GM21825 (cell line): Measurements from ENCODE around the gene HOXA5.

Experiments
- ATAC-seq: cut with Tn5 transposase; IDR thresholded peaks from one replicate; pipeline ENCODE4 v1.9.1; 2021; ENCODE audit warnings: mild to moderate bottlenecking, moderate library complexity; ENCODE audit not compliant: unreplicated experiment

HOXA5 gene

DNA sequence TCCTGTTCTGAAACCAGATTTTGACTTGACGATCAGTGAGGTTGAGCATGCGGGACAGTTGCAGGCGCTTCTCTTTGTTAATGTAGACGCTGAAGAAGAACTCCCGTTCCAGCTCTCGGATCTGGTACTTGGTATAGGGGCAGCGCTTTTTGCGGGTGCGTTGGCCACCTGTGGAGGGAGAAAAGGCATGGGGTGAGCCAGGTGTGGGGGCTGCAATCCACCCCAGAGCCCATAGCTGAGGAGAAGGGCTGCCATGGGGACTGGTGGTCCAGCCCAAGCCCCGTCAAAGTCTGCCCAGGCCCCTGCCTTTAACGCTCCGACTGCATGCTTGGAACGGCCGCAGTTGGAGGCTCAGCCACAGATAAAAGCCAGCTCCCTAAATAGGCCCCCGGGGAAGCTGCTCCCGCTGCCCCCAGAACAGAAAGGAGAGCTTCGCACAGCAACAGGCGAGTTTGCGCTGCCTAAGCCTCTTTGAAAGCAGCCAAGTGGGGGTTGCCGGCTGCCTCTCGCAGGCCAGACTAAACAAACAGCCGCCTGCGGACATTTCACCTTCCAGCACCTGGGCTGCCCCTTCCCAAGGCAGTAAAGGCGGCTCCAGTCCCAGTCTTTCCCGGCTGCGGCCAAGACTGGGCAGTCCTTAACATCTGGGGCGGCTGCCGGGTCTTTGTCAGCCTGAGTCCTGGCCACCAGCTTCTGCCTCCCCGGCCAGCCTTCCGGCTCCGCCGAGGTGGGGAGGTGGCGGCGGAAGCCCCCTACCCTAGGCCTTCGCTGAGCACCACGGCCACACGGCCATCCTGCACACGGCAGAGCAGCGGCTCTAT is 39.6 kb upstream of the HOXA5 start:
- ATAC-seq, result no peak

DNA sequence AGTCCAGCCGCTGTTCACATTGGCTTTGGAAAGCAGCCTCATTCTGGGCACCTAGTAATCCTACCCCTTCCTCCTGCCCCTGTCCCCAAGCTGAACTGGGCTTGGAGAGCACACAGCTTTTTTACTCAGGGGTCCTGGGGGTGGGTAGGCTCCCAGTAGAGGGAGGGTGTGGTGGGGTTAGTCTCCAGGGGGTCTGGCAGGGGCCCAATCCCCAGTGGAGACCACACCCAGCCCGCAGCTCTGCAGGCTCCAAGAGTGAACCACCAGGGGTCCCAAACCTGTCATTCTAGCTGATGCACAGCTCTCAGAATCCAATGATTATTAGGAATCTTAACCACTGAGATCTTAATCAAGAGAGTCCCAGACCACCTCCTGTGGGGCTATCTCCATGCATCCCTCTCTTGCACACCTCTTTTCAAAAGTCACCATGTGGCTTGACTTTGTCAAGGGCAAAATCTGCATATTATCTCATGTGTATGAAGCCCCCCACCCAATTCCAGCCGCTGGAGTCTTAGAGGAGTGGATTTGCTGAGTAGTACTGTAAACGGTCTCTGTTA is 38.9 kb upstream of the HOXA5 start:
- ATAC-seq, result no peak

DNA sequence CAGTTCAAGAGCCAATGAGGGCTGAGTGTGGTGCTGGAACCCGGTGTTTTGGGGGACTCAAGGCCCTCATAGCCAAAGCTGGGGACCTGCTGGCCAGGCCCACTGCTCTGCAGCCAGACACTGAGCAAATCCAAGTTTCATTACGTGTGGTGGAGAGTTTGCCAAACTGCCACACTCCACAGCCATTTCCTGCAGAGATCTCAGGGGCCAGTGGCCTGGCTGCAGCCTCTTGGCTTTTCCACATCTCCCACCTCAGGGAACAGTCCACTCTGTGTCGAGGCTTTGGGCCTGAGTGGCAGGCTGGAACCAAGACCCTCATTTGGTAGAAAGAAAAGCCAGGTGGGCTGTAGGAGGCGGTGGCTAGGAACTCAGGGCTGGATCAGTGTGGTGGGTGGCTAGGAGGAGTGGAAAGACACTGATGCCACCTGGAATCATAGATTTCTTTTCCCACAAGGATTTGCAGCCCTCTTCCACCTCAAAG is 38.4 kb upstream of the HOXA5 start:
- no peak for ATAC-seq

DNA sequence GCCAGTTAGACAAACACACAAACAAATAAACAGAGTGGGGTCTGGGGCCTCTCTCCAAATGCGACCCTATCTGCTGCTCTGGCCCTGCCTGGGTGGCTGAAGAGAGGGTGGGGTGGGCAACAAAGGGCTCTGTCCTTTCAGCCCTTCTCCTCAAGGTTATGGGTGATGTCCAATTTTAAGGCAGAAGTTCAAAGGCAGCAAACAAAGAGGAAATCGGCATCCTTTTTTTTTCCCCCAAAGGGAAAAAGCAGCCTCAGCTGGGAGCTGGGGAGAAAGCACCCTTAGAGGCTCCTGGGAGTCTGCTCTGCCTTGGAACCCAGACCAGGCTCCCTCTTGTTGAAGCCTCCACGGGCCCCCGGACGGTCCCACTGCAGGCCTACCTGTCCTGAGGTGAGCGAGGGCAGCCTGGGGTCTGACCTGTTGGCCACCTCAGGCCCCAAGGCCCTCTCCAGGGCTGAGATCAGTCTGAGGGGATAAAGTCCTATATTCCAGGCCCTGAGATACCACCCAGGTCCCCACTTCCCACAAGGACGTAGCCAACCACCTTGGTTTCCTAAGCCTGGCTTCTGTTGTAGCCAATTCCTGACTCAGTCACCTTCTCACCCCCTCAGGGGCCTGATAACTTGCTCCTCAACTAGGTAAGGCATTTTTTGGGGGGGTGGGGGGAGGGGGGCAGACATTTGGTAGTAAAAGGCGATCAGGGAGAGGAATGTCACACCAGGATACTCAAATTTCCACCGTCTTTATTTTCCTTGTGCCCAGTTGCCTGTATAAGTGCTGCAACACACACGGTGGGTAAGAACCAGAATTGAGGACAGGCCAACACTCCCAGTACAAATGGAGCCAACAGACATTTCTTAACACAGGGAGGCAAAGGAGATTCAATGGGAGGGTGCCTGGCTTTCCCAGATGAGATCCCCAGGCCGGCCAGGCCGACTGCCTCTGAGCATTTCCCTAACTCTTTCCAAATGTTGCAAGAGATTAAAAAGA is 37.2 kb upstream of the HOXA5 start:
- no peak for ATAC-seq

DNA sequence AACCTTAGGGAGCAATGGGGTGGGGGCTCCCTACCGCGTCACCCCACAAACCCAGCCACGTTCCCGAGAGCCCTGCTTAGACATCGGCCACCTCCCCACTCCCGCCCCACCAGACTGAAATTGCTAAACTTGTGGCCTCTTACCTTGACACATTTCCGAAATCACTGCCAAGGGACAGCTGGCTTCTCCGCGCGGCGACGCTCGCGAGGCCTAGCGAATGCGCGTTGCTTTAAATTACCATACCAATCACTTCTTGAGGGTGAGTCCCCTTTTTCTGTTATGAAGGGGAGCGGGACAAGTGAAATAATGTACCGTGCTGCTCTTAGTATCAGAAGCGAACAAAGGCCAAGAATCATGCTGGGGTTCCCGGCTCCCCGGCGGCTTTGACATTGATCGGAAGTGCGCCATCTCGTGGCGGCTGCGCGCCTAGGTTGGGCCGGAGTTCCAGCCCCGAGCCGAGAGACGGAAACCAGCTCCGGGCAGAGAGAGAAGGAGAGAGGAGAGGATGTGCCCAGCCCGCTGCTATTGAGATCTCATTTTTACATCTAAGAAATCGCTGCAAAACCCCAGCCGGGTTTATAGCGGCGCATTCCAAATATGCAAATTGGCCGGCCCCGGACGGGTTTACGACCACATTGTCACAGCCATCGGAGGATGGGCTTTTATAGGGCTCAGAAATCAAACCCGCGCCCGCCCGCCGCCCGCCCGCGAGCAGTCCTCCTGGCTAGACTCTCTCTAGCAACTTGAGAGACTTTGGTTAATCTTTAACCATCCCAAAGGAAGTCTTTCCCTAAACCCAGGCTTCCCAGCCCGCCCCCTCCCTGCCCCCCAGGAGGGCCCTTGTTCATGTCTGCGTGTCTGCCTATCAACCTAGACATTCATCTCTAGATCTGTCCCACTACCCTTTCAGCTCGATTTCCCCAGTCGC is 36.3 kb upstream of the HOXA5 start:
- ATAC-seq, result no peak

DNA sequence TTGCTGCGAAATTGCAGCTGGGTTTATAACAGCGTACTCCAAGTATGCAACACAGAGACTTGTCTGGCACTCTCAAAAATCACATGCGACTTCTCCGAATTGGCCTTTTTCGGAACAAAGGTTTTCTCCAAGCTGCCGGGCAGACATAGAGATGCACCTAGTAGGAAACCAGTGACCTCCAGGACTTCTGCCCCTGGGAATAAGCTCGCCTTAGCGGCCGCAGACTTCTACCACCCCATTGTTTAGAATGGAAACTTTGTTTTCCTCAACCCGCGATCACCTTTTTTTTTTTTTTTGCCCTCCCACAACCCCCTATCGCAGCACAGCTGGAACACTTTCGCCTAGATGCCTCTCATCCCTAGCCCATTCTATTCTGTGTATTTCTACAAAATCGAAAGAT is 35.5 kb upstream of the HOXA5 start:
- no peak for ATAC-seq

DNA sequence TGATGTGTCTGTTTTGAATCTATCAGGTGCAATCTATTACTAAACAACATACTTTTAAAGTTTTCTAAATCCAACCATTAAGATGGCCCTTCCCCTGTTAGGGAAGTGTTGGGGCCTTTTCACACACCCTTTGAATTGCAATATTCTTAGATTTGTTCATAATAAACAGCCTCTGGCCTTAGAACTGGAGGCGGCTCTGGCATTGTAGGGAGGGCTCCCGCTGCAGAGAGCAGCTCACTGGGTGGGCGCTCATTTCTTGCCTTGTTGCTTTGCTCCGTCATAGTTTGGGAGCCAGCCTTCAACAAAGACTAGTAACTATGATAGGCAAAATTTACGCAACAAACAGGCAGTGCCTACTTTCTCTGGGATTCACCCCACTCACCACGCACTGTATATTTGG is 34.9 kb upstream of the HOXA5 start:
- no peak for ATAC-seq

DNA sequence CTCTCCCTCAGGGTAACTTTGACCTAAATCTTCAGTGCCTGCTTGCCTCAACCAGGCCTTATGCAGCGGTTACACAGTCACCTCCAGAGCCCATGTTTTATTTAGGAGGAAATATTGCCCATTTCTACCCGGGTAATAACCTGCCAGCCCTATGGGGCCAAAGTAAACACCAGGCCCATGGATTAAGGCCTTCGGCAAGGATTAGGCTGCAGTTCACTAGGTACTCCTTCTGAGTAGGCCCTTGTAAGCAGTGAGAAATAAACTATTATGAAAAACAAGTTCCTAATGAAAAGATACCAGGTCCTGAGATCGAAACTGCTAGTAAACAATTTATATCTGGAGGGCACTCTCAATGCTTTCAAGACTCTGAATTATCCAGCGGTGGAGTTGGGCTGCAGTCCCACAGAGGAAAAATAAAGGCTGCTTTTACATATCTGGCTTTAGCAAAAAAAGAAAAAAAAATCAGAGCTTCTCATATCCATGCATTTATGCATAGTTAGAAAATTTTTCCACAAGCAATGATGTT is 34.4 kb upstream of the HOXA5 start:
- no peak for ATAC-seq

DNA sequence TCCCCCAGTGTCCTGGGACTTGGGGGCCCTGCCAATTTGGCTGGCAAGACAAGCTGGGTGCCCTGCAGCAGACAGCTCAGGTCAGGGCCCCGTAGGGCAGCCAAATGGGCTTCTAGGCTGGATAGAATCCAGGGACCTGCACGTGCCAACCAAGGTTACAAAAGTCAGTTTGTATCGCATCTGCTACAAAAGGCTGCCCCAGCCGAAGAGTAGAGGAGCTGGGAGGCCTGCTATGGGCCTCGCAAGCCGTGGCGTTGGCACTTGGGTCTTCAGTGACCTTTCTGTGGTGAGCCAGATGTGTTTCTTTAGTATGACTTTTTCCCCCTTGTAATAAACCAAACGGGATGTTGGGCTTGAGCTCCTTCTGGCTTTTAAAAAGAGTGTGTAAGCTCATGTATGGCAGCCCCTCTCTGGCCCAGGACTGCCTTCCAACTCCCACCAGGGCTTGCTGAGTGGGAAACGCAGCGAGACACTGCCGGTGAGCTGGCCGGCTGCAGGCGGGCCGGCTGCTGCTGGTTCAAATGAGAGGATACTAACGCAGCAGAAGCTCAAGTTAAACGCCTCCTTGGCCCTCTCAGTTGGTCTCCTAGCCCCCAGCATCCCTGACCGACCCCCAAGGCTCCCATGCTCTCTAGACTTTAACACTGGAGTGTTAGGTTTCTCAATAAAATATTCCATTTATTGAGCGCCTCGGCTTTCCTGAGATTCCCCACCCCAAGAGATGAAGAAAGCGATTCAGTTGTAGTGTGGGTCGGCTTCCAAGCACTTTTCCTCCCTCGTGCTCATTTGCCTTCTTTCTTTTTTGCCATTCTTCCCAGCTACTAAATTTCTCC is 33.7 kb upstream of the HOXA5 start:
- ATAC-seq, result no peak

DNA sequence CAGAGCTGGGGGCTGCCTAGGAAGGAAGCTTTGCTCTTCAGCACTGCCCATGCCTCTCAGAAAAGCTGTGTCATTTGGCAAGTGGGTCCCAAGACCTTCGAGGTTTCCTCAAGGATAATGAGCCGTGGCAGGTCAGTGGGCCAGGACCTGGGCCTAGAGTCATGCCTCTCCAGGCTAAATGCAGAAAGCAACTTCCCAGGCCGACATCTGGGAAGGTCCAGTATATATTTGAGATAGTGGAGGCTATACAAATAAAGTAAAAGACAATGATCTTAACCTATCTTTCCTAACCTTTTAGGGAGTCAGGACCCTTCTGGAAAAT is 33.0 kb upstream of the HOXA5 start:
- no peak for ATAC-seq

DNA sequence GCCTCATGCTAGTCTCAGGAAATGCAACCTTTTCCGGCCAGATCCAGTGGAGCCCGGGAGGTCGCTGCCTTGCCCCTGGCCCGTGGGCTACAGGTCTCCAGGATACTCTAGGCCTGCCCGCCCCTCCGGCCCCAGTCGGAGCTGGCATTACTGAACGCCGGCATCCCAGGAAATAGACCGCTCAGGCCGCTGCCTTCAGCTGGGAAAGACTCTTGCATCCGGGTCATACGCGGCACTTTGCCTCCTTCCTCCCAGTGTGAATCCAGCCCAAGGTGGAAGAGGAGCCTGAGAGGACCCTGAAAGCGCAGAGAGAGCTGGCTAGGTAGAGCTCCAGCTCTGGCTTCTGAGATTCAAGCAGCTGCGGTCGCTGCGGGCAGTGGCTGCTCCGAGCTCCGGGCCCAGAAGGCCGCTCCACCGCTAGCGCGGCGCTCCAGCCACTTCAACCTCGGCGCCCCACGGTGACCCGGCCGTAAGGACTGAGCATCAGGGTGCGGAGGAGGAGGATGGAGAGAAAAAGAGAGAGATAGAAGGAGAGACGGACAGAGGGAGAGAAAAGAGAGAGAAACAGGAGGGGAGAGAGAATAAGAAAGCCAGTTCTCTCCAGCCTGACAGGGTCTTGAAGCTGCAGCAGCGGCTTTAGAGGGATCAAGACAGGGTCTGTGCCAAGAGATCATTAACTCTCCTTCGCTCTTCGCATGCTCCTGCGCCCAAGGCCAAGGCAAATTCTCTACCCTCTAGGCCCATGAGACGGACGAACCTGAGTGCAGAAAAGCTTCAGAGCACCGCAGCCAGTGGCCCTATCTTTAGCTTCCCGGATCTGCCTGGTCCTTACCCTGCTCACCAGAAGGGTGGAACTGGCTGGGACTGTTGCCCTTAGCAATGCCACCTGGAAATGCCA is 32.4 kb upstream of the HOXA5 start:
- ATAC-seq, result no peak

DNA sequence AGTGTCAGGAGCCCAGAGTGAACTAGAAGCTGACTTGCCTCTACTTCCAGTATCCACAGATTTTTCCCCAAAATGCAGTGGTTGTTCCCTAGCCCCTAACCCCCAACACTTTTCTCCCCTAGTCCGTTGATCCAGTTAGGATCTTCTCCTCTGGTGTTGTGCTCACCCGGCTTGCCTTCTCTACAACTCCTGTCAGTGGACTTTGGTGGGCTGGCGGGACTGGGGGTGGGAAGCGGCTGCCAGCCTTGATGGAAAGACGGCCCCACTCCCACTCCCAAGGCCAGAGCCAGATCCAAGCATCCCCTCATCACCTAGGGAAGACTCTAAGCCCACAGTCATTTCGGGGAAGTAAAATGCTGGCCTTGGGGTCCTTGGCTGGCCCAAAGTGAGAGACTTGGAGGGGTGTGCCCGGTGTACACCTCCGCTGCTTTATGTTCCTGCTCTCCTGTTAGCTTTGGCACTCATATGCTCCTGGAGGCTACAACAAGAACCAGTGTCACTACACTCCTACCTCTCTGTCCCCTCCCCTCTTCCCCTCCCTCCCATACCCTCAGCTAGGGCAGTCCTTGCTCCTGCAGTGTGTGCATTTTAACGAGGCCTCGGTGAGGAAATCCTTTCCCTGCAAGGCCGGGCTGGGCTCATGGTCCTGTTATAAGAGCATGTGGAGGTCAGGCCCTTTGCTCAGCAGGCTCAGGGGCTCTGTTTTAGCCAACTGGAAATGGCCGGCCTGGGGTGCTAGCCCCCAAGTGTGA is 31.6 kb upstream of the HOXA5 start:
- no peak for ATAC-seq

DNA sequence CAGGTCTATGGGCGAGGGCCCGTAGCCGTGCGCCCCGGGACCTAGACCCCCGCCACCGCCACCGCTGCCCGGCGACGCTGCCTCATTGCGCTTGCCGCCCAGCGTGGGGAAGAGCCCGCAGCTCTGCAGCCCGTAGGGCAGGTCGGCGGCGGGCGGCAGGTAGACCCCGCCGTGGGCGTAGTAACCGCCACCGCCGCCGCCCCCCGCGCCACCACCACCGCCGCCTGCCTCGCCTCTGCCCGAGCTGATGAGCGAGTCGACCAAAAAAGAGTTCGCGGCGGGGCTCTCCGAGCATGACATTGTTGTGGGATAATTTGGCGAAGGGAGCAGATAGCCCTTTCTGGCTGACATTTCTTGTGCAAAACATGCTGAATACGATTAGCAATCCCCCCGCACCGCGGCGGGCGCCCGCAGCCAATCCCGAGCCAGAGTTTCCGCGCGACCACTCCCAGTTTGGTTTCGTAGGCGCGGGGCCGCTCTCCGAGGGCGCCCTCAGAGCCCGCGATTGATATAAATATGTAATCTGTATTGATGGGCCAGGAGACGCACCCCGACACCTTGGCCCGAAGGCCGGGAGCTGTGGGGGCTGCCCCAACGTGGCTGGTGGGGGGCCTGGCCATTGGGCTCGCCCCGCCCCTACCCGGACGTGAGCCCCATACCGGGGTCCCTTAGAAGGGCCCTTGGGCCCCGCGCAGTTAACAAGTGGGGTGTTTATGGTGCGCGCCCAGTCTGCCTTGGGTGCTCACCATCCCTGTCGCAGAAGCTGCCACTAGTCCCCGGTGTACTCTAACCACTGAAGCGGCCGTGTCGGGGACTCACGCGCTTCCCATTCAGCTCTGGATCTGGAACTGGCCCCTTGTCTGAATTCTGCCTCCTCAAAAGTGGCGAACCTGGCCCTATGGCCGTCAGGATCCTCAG is 30.7 kb upstream of the HOXA5 start, which contains the start of gene HOXA10:
HOXA10 (minus strand) TSS at position 365 of the 918 bp plus-strand sequence; CDS start at position 351, 14 bp downstream.
- ATAC-seq, result no peak

DNA sequence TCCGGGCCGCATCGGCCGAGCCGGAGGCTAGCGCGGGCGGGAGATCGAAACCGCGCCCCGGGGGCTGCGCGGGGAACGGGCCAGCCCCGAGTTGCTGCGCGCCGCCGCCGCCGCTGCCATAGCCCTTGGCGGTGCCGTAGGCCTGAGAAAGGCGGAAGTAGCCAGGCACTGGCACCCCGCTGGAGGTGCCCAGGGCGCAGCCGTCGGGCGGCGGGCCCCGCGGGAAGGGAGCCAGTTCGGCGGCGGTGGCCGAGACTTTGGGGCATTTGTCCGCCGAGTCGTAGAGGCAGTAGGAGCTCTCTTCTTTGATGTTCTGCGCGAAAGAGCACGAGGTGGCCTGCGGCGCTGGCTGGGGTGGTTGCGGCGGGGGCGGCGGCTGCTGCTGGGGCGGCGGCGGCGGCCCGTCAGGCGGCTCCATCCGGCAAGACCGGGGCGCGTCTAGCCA is 30.1 kb upstream of the HOXA5 start:
- no peak for ATAC-seq

DNA sequence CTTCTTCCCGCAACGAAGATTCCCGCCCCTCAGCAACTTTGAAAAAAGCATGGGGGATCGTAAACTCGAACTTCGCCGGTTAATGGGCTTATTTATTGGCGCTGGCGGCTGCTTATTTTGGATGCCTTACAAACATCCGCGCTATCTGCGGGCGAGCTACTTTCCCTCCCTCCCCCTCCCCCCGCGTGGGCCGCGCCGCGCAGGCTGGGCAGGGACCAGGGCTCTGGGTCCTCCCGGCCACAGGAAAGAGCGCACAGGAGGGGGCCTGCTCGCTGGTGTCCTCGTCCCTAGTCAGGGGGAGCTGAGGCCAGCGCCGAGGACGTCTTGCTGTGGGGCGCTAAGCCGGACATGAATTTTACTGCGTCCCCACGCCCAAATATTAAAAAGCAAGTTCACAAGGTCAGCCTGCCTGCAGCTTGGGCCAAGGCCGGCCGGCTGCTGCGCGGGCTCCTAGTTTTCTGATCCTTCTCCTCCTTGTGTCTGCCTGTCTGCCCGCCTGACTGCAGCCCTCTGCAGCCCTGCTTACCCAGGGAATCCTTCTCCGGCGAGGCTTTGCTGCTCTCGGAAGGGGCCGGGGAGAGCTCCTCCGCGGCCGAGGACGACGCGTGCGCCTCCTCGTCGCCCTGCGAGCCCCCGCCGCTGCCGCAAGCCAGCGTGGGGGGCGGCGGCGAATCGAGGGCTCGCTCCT is 29.5 kb upstream of the HOXA5 start:
- ATAC-seq, result no peak

DNA sequence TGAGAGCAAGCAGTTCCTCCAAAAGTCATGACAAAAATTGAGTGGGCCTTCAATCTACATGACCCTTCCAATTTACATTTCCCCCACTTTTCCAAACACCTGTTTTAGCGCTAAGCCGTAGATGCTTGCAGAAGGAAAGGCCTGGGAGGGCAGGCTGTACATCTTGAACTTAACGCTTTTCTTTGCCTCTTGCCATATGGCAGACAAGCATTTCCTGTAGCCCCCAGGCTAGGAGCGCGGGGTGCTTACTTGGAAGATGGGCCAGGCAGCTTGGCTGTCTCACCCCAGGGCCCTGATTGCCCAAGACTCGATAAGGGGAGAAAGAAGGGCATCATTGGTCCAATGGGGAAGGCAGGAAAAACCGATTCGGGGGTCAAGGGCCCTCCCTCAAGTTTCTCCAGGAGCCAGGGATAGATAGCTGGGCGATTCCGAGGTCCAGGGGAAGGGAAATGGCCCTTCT is 28.9 kb upstream of the HOXA5 start:
- ATAC-seq, result no peak
